Stimulated activated CD4-positive, alpha-beta T cell treated with anti-CD3 and anti-CD28 coated beads, TNF-alpha, amount 100 ng/mL, for 24 hours (primary cell): Measurements from ENCODE around the gene NALF2.
A peak's percentile ranks its signal among the peaks of the same experiment; 100 is the strongest.

Source experiments
- DNase-seq, 3 experiments: peaks; one replicate each; pipeline ENCODE4 v3.0.0-alpha.2; 2020; ENCODE audit warnings: low read depth in 3 of 3

NALF2 gene

GRCh38 chrX:69503782-69504625, at the start of gene NALF2:
Gene NALF2, plus strand, starts transcription at chrX:69504326. Its CDS starts 957 bp downstream, at chrX:69505283.
- DNase-seq = peak in 1 of 3 experiments; percentile 24

GRCh38 chrX:69457756-69458155, 46.4 kb upstream of the NALF2 start:
- no peak for DNase-seq

GRCh38 chrX:69466546-69466945, 37.6 kb upstream of the NALF2 start:
- DNase-seq = no peak

- no peak for DNase-seq
These were observed 34.2 kb upstream of the NALF2 start for GRCh38 chrX:69469975-69470374.

GRCh38 chrX:69489625-69490024, 14.5 kb upstream of the NALF2 start:
- DNase-seq = no peak

DNA sequence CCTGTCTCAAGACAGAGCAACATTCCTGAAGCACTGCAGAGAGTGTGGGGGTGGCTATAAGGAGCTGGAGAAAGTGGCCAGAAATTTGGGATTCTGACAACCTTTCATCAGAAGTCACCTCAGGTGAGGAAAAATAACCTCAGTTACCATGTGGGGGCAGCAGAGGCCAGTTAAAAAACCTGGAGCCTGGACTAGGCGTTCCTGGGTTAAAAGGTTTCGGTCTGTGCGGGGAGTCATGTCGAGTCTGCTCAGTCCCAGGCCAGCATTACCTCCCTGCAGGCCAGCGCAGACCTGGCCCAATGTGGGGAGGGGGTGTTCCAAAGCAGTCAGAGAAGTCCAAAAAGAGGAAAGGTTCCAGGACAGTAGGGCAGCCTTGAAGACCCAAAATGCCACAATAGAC, 10.9 kb upstream of the NALF2 start:
- DNase-seq = peak in 1 of 3 experiments; percentile 21

- DNase-seq = no peak
These were observed 10.4 kb upstream of the NALF2 start for GRCh38 chrX:69493766-69494165.

- no peak for DNase-seq
These were observed 7.9 kb upstream of the NALF2 start for GRCh38 chrX:69496183-69496582.

GRCh38 chrX:69501429-69501828, 2.7 kb upstream of the NALF2 start:
- no peak for DNase-seq

DNA sequence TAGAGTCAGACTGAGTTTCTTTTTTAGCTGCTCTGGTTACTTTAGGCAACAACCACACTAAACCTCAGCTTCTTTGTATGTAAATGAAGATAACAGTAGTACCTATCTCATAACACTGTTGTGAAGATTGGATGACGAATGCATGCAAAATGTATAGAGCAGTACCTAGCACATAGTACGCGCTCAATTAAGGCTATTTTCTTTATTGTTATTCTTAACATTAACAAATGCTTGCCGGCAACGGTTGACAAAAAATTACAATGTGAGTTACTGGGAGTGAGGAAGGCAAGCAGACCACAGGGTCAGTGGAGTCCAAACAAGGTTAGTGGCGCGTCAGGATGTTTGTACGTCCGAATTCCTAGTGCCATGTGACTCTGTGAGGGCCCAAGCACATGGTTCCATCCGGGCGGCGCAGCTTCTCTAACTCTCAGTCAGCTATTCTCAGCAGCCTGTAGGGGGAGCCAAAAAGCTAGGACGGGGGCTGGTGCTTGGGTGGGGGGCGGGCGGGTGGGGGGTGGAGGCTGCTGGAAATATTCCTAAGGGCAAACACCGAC, 821 bp upstream of the NALF2 start:
- DNase-seq = no peak

GRCh38 chrX:69504626-69505612, 793 bp downstream of the NALF2 start:
- DNase-seq = no peak

DNA sequence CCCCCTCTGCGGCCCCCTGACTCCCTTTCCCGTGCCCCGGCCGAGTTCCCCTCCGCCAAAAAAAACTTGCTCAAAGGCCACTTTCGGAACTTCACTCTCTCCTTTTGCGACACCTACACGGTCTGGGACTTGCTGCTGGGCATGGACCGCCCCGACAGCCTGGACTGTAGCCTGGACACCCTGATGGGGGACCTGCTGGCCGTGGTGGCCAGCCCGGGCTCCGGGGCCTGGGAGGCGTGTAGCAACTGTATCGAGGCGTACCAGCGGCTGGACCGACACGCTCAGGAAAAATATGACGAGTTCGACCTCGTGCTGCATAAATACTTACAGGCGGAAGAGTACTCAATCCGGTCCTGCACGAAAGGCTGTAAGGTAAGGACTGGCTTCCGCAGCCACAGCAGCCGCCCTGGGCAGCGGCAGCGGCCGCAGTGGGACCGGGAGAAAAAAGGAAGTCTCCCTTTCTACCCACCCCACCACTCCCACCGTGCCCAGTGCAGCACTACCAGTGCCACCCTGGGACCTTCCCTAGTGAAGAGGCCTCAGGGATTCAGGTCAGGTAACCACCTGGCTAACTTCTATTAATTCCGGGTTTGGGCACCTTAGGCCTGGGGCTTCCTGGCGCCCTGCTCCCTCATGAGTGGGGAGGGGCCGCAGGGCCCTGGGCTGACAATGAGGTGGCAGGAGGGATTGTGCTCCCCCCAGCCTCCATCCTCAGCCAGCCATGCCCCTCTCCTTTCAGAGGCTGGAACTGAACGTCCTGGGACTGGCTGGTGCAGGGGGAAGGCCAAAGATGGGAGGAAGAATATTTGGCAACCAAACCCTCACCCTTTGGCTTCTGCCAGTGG, 1.9 kb downstream of the NALF2 start:
- no peak for DNase-seq

DNA sequence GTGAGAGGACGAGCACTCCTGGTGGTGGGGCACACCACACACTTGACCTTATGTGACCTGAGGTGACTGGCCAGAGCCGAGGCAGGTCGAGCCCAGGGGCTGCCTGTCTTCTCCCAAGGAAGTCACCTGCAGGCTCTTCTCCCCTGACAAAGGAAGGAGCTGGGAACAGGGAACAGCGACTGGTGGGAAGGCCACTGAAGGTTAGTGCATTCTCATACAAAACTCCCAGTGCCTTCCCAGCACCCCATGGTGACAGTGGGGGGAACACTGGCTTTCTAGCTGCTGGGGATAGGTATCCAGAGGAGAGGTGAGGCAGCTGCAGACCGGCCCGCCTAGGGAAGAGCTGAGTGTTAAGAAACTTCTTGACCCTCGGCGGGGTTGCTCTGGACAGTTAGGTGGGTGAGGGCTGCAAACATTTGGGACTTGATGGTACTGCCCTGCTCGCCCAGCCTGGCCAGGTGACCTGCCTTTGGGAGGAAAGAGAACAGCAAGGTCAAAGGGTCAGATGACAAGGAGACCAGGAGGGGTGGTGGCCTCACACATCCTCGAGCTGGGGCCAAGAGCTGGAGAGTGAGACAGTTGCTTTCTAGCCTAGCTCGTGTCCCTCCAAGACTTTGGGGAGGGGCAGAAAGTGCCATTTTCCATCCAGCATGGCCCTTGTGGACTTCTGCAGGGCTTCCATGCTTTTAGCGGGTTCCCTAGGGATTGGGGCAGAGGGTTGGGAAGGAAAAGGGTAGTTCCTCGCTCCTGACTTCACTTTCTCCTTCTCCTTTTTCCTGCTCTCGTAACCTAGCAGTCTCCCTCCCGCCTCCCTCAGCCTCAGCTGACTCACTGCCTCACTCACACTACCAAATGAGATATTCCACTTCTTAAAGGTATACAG, 2.7 kb downstream of the NALF2 start:
- DNase-seq = no peak

GRCh38 chrX:69507500-69507789, 3.3 kb downstream of the NALF2 start:
- no peak for DNase-seq

DNA sequence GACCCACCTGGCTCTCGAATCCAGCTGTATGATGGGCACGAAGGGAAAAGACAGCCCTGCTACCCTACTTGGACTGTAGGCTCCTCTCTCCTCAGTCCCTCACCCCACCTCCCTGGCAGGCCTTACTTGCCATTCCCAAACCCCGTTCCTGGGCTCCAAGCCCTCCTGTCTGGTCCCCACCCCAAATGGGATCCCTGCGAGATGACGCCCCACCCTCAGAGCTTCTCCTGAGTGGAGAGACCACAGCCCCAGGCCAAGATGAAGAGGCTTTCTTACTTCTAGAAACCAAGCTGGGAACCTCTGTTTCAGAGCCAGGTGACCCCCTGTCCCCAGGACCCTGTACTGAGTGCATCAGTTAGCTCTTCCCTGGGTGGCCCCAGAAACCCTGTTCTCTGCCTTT, 4.5 kb downstream of the NALF2 start:
- DNase-seq = no peak

- no peak for DNase-seq
These were observed 6.1 kb downstream of the NALF2 start for GRCh38 chrX:69510137-69510715.

- no peak for DNase-seq
These were observed 6.9 kb downstream of the NALF2 start for GRCh38 chrX:69510914-69511513.

DNA sequence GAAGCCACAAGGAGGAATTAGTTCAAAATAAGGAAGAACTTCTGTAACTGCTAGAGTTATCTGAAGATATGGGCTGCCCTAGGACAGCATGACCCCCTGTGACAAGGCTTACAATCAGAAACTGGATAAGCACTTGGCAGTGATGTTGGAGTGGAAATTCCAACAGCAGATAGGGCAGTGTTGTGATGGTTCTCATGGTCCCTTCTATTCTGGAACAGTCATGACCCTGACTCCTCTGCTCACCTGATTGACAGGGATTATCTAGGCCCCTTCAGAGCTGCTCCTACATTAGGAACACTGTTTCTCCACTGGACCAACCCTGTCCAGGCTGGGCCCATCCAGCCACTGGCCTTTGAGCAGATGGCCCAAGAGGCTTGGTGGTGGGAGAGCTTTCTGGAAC, 17.9 kb downstream of the NALF2 start:
- DNase-seq = no peak

DNA sequence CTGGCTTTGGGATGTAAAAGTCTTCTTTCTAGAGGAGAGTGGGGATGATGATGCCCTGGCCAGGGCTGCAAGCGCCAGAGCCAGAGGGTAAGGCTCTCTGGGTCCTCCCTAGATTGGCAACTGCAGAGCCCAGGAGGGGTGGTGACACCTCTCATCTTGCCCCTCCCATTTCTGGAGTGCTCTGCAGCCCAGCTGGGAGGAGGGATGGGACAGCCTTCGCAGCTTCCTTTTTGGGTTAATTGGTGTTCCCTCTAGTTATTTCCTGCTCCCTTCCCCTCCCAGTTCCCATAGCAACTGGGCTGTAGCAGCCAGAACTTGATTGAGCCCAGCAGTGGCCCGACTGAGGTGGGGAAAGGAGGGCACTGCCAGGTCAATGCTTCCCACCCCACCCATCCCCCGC, 19.2 kb downstream of the NALF2 start:
- no peak for DNase-seq
